Breast epithelium (tissue), 3 donors: Measurements from ENCODE around the gene PCCB.

Experiments
- POLR2A ChIP-seq: fragments of 450-650 bp; IDR thresholded peaks from one replicate; pipeline ENCODE4 v1.6.1; 2016; ENCODE audit warnings: antibody characterized with exemption, mild to moderate bottlenecking, moderate library complexity
- TF ChIP-seq, protein P1 (sequence below), 3 donors: fragments of 450-650 bp; IDR thresholded peaks; one replicate each; pipeline ENCODE4 v1.5.1; 2016 to 2017; ENCODE audit warnings: antibody characterized with exemption in 3 of 3, mild to moderate bottlenecking in 3 of 3, moderate library complexity in 3 of 3

DNA sequence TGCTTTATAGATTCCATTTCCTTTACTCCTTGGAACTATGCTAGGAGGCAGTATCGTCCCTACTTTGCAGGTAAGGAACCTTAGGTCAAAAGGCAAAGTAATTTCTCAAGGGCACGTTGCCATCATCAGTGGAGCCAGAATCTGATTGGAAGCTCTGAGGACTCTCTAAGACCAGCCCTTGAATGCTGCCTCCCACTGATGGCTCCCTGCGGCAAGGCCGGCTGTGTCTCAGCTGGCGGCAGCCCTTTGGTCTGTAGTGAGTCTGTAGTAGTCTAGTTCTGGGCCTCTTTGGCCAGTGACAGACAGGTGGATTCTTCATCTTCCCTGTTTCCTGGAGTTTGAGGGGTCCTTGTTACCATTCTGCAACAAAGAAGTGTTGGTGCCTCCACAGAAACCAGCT is 76.2 kb downstream of the PCCB start:
- TF ChIP-seq, protein P1, sequence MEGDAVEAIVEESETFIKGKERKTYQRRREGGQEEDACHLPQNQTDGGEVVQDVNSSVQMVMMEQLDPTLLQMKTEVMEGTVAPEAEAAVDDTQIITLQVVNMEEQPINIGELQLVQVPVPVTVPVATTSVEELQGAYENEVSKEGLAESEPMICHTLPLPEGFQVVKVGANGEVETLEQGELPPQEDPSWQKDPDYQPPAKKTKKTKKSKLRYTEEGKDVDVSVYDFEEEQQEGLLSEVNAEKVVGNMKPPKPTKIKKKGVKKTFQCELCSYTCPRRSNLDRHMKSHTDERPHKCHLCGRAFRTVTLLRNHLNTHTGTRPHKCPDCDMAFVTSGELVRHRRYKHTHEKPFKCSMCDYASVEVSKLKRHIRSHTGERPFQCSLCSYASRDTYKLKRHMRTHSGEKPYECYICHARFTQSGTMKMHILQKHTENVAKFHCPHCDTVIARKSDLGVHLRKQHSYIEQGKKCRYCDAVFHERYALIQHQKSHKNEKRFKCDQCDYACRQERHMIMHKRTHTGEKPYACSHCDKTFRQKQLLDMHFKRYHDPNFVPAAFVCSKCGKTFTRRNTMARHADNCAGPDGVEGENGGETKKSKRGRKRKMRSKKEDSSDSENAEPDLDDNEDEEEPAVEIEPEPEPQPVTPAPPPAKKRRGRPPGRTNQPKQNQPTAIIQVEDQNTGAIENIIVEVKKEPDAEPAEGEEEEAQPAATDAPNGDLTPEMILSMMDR (IDR thresholded peaks at IDR 0.05) = no peak
- TF ChIP-seq POLR2A = no peak
